ENCODE results near the gene ACYP1.

The ACYP1 gene

GRCh38 chr14:75040959-75041358 lies 22.9 kb downstream of the ACYP1 start:
- DNase-seq (ENCODE audit: low read depth), result no peak

- no peak for DNase-seq (ENCODE audit: low read depth)
Measured at GRCh38 chr14:75040507-75040906, 23.3 kb downstream of the ACYP1 start.

GRCh38 chr14:75032939-75033338 lies 30.9 kb downstream of the ACYP1 start:
- DNase-seq (ENCODE audit: low read depth), result no peak

GRCh38 chr14:75030147-75030546 lies 33.7 kb downstream of the ACYP1 start:
- DNase-seq (ENCODE audit: low read depth), result no peak

GRCh38 chr14:75025876-75026275 lies 37.9 kb downstream of the ACYP1 start:
- DNase-seq (ENCODE audit: low read depth), result no peak

GRCh38 chr14:75025082-75025481 lies 38.7 kb downstream of the ACYP1 start:
- DNase-seq (ENCODE audit: low read depth), result peak; percentile 40

GRCh38 chr14:75023108-75023507 lies 40.7 kb downstream of the ACYP1 start:
- DNase-seq (ENCODE audit: low read depth), result no peak

GRCh38 chr14:75022655-75023054 lies 41.2 kb downstream of the ACYP1 start:
- DNase-seq (ENCODE audit: low read depth), result no peak

GRCh38 chr14:75018694-75019093 lies 45.1 kb downstream of the ACYP1 start:
- no peak for DNase-seq (ENCODE audit: low read depth)

- no peak for DNase-seq (ENCODE audit: low read depth)
Measured at GRCh38 chr14:75016815-75017214, 47.0 kb downstream of the ACYP1 start.

GRCh38 chr14:75015496-75015895 lies 48.3 kb downstream of the ACYP1 start:
- DNase-seq (ENCODE audit: low read depth), result no peak

GRCh38 chr14:75013290-75013689 lies 50.5 kb downstream of the ACYP1 start:
- DNase-seq (ENCODE audit: low read depth), result no peak

- DNase-seq (ENCODE audit: low read depth), result peak; percentile 79
Measured at GRCh38 chr14:75011356-75011994, 52.3 kb downstream of the ACYP1 start.

- peak; percentile 6 for DNase-seq (ENCODE audit: low read depth)
Measured at GRCh38 chr14:75010472-75011093, 53.2 kb downstream of the ACYP1 start.

- DNase-seq (ENCODE audit: low read depth), result no peak
Measured at GRCh38 chr14:75009176-75009575, 54.6 kb downstream of the ACYP1 start.

GRCh38 chr14:75005357-75005756 lies 58.5 kb downstream of the ACYP1 start:
- no peak for DNase-seq (ENCODE audit: low read depth)

GRCh38 chr14:75003250-75004027 lies 60.4 kb downstream of the ACYP1 start:
- peak; percentile 19 for DNase-seq (ENCODE audit: low read depth)

All from EH (cell line).